GM19397 (cell line): ENCODE results near the gene TNIP1.

Source experiments
- ATAC-seq: cut with Tn5 transposase; IDR thresholded peaks from one replicate; pipeline ENCODE4 v1.9.1; 2021; ENCODE audit warnings: mild to moderate bottlenecking, moderate library complexity; ENCODE audit not compliant: unreplicated experiment

Gene TNIP1

DNA sequence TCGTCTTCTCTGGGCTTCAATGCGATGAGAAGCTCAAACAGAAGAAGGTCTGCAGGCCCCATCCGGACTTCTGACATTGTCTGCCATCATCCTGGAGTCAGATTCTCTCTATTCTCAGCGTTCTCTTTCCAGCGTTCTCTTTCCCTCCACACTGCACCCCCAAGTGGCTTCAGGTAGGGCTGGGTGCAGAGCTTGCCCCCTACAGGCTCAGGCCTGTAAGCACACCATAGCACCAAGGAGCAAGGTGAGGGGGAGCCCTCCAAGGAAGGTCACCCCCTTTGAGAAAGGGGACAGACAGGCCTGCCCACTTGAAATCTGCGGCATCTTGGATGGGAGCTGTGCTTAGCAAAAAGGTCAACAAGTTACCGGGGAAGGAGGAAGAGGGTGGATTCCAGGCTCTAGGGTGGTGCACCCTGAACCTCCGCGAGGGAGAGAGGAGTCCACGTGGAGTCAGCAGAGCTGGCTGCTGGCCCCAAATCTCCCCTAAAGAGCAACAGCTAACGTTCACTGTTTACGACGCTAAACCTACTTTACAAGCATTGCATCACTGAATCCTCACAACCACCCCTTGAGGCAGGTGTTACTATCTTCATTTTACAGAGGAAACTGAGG, 32.9 kb downstream of the TNIP1 start:
- ATAC-seq, result peak; percentile 62

GRCh38 chr5:151042453-151043093, 38.3 kb downstream of the TNIP1 start:
- no peak for ATAC-seq

DNA sequence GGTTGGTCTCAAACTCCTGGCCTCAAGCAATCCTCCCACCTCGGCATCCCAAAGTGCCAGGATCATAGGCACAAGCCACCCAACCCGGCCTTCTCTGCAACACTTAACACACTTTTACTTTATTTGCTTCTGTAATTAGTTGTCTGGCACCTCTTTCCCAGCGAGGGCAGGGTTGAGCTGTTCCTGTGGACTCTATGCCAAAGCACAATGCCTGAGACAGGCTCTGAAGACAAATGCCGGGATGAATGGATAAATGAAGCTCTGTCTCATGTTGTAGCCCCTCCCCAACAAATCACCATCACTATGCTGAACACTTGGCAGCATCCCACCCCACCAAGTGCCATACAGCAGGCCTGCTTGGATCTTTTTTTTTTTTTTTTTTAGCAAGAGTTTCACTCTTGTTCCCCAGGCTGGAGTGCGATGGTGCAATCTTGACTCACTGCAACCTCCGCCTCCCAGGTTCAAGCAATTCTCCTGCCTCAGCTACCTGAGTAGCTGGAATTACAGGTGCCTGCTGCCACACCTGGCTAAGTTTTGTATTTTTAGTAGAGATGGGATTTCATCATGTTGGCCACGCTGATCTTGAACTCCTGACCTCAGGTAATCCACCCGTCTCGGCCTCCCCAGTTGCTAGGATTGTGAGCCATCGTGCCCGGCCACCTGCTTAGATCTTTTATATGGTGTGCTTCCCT, 39.1 kb downstream of the TNIP1 start:
- ATAC-seq, result no peak

- no peak for ATAC-seq
Measured at GRCh38 chr5:151040211-151040747, 40.6 kb downstream of the TNIP1 start.

- ATAC-seq, result no peak
Measured at GRCh38 chr5:151039665-151040064, 41.2 kb downstream of the TNIP1 start.

- no peak for ATAC-seq
Measured at GRCh38 chr5:151038801-151039238, 42.0 kb downstream of the TNIP1 start.

GRCh38 chr5:151038412-151038745, 42.5 kb downstream of the TNIP1 start:
- no peak for ATAC-seq

DNA sequence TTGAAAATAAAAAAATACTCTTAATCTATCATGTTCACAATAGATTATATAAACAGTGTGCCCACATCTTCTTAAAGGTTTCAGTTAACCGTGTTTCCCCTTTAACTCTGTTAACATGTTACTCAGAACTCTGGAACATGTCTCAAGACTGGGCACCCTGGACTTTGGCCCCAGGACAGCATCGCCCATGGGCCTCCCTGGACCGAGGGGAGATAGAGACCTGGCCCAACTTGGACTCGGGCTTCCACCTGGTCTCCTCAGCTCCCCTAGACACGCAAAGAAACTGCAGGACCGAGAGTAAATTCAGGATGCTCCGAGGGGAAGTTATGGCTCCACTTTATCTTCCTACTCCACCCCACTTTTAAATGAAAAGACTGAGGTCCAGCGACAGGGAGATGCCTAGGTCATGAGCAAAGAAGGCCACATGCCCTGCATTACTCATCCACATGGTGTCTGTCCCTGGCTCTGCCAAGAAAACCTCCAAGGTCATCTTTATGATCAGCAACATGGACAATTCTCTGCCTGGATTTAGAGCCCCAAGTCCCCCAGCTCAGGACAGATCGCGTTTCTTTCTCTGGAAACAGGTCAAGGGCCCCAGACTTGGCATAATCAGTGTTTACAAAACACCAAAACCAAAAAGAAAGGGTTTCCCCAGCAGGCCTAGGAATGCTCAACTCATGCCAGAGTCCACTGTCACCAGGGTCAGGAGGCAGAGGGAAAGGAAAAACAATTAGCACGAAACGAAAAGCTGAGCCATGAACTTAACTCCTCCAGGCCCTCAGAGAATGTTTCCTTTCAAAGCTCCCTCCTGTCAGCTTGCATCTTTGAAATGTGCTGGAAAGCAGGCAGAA, 43.0 kb downstream of the TNIP1 start:
- no peak for ATAC-seq

DNA sequence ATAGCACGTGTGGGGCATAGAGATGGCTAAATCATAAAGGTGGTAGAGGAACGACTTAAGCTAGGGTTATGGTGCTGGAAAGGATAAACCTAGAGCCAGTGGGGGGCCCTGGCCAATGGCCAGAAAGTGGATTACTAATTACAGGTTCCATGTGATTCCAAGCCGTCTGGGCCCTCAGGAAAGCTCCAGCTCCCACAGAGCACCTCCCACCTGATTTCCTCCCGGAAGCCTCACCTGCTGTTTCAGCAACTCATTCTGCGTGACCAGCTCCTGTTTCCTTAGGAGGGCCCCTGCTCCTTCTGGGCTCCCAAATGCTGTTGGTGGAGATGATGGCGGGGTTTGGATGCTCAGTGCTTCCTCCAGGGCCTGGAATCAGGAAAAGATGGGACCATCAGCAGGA, 44.3 kb downstream of the TNIP1 start:
- ATAC-seq, result no peak

DNA sequence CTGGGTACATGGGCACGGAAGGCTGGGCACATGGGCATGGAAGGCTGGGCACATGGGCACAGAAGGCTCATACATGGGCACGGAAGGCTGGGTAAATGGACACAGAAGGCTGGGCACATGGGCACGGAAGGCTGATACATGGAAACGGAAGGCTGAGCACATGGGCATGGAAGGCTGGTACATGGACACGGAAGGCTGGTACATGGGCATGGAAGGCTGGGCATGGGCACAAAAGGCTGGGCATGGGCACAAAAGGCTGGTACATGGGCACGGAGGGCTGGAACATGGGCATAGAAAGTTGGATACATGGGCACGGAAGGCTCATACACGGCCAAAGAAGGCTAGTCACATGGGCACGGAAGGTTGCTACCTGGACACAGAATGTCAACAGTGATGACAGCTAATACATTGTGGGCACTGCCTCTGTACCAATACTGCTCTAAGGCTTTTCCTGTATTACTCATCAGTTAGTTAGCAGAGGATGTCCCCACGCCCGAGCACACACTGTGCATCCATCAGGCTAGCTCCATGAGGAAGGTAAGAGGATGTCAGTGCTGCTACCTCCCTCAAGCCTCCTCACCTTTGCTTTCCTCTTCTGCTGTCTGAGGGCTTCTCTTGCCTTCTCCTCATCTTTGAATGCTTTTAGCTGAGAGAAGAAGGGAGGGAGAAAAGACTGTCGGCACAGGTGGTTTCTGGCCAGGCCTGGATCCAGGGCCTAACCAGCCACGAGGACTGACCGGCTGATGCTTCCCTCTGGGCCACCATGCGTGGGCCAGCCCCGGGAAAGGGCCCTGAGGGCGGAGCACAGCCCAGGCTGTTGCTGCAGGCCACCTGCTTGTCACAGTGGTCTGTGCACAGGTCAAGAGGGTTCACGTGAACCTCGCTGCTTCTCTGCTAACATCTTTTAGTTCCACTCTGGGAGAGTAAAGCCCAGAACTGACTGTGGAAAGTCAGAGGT, 46.1 kb downstream of the TNIP1 start:
- no peak for ATAC-seq

- ATAC-seq, result no peak
Measured at GRCh38 chr5:151033217-151033934, 47.5 kb downstream of the TNIP1 start.

GRCh38 chr5:151031554-151031953, 49.3 kb downstream of the TNIP1 start:
- ATAC-seq, result no peak

DNA sequence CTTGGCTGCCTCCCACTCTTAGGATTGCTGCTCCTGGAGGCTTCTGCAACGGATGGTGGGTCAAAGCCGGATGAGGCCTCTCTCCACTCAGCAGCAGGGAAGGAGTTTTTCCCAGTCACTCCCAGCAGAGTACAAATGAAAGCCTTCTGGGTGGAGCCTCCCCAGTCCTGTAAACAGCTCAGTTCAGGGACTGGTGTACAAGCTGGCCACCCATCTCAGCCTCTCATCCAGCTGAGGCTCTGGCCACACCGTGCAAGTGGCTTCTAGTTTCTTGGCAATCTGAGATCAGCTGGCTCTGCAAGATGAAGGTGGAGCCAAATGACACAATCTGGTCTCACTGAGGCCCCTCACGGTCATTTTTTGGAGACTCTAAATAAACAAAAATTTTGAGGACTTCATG, 50.5 kb downstream of the TNIP1 start:
- ATAC-seq, result no peak

DNA sequence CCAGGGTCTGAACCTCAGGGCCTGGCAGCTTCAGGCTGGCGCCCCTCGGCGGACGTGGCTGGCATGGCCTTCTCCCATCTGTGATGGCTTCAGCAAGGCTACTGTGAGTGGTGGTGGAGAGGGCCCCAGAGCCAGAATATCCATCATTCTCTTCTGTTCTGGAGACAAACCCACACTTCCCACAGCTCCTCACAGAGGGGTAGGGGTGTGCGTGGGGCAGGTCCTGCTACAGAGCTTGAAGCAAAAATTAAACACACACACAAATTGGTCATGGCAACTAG, 50.8 kb downstream of the TNIP1 start:
- no peak for ATAC-seq

GRCh38 chr5:151029179-151030055, 51.4 kb downstream of the TNIP1 start:
- no peak for ATAC-seq

GRCh38 chr5:151028717-151029116, 52.1 kb downstream of the TNIP1 start:
- ATAC-seq, result no peak

GRCh38 chr5:151027961-151028479, 52.8 kb downstream of the TNIP1 start:
- ATAC-seq, result no peak

- no peak for ATAC-seq
Measured at GRCh38 chr5:151026679-151027078, 54.2 kb downstream of the TNIP1 start.
